ENCODE measurements around the gene PLLP. TPM values are rescaled to one million over a fixed set of nuclear protein-coding genes. Genes with fewer than 3 reads are reported as not detected.
A peak's percentile ranks its signal among the peaks of the same experiment; 100 is the strongest.

Gene PLLP
- total and polyA plus RNA-seq, 11 donors: 2.0 to 14.8 (median 2.8) TPM

GRCh38 chr16:57271867-57272495 lies 12.5 kb downstream of the PLLP start:
- no peak overlapping the region for H3K4me3 ChIP-seq
- no peaks in the 10 kb centered on the region for H3K27me3 ChIP-seq
- no peaks in the 10 kb centered on the region for H3K9me3 ChIP-seq
- H3K36me3 ChIP-seq: no peaks in the 10 kb centered on the region
- peak in 1 of 5 donors; percentile 35 for DNase-seq
- no peak overlapping the region for H3K27ac ChIP-seq
- intact Hi-C loops (cut with DNase I): no loop called here
- TF ChIP-seq POLR2A (IDR thresholded peaks at IDR 0.05) (no peak), CTCF (IDR thresholded peaks at IDR 0.05) (no peak)
- H3K4me1 ChIP-seq: peaks cover 0 to 41% (median 12%) of the 10 kb centered on the region in 12 donors
- WGBS, 4 donors: 85 to 97% (median 90%) methylated on average over 5 of the region's 5 CpGs
- ATAC-seq: no peak

GRCh38 chr16:57271063-57271345 lies 13.5 kb downstream of the PLLP start:
- DNase-seq: peak in 1 of 5 donors; percentile 34
- intact Hi-C loops (cut with DNase I): no loop called here
- no peak overlapping the region for H3K4me3 ChIP-seq
- H3K36me3 ChIP-seq: no peaks in the 10 kb centered on the region
- no peaks in the 10 kb centered on the region for H3K27me3 ChIP-seq
- H3K9me3 ChIP-seq: no peaks in the 10 kb centered on the region
- H3K27ac ChIP-seq: no peak overlapping the region
- no peak for ATAC-seq
- H3K4me1 ChIP-seq: peaks cover 0 to 41% (median 19%) of the 10 kb centered on the region in 12 donors
- WGBS, 4 donors: 89 to 93% (median 91%) methylated on average over 3 to 7 of the region's 7 CpGs
- TF ChIP-seq POLR2A (IDR thresholded peaks at IDR 0.05): no peak
- no peak for TF ChIP-seq CTCF (IDR thresholded peaks at IDR 0.05)

- H3K4me1 ChIP-seq: peaks cover 0 to 43% (median 22%) of the 10 kb centered on the region in 12 donors
- no peak for ATAC-seq
- H3K4me3 ChIP-seq: no peak overlapping the region
- intact Hi-C loops (cut with DNase I): no loop called here
- H3K9me3 ChIP-seq: no peaks in the 10 kb centered on the region
- 74 to 87% (median 84%) methylated on average over 21 to 25 of the region's 25 CpGs for WGBS, 4 donors
- no peaks in the 10 kb centered on the region for H3K27me3 ChIP-seq
- H3K27ac ChIP-seq: no peak overlapping the region
- TF ChIP-seq POLR2A (IDR thresholded peaks at IDR 0.05): no peak
- TF ChIP-seq CTCF (IDR thresholded peaks at IDR 0.05): no peak
- peak in 1 of 5 donors; percentile 25 for DNase-seq
- no peaks in the 10 kb centered on the region for H3K36me3 ChIP-seq
Observed at GRCh38 chr16:57270221-57271062, 14.0 kb downstream of the PLLP start.
